Kidney epithelial cell (primary cell): ENCODE measurements around the gene DNAJC7. TPM values are rescaled to one million over a fixed set of nuclear protein-coding genes. Genes with fewer than 3 reads are reported as not detected.

Experiments
- DNase-seq: peaks from one replicate; pipeline ENCODE4 v3.0.0-alpha.2; 2010; ENCODE audit warnings: low read depth
- H3K27me3 ChIP-seq: 2 replicates; pipeline ENCODE4 v1.6.0; 2011; ENCODE audit warnings: low read length; ENCODE audit not compliant: control insufficient read depth, insufficient read depth
- H3K36me3 ChIP-seq: 2 replicates; pipeline ENCODE4 v1.5.1; 2011; ENCODE audit warnings: low read length; ENCODE audit not compliant: control insufficient read depth, insufficient read depth
- H3K4me3 ChIP-seq: 2 replicates; pipeline ENCODE4 v1.5.1; 2011; ENCODE audit warnings: low read depth, mild to moderate bottlenecking, control low read depth, low read length
- CTCF ChIP-seq: IDR thresholded peaks from 2 replicates; pipeline ENCODE4 v1.5.1; 2011; ENCODE audit warnings: mild to moderate bottlenecking, moderate library complexity, low read length, control low read depth, inconsistent platforms; ENCODE audit not compliant: insufficient read depth, poor library complexity, severe bottlenecking
- total RNA-seq: library from RNA; depleted of rRNA; stranded (reverse); fragments of >200 nt; gene quantifications from 2 replicates; pipeline ENCODE4 v1.2.3, GENCODE V29; 2015

DNAJC7 gene
- total RNA-seq, 1 donor from 2014 or later, result 73.5 TPM

- TF ChIP-seq CTCF, result no peak
- Histone ChIP-seq H3K4me3 (no peak overlapping the region), H3K36me3 (peaks cover 5% of the 10 kb centered on the region), H3K27me3 (no peaks in the 10 kb centered on the region)
- DNase-seq, result no peak
These were observed 32.8 kb downstream of the DNAJC7 start for GRCh38 chr17:41984454-41984853.

- peaks cover 3% of the 10 kb centered on the region for H3K36me3 ChIP-seq
- DNase-seq, result no peak
- no peak overlapping the region for H3K4me3 ChIP-seq
- no peak for TF ChIP-seq CTCF
- no peaks in the 10 kb centered on the region for H3K27me3 ChIP-seq
These were observed 35.0 kb downstream of the DNAJC7 start for GRCh38 chr17:41982026-41982760.

GRCh38 chr17:41977991-41978390, 39.2 kb downstream of the DNAJC7 start:
- TF ChIP-seq CTCF, result no peak
- Histone ChIP-seq H3K4me3 (no peak overlapping the region), H3K27me3 (no peaks in the 10 kb centered on the region), H3K36me3 (peaks cover 11% of the 10 kb centered on the region)
- DNase-seq, result no peak

- Histone ChIP-seq H3K27me3 (no peaks in the 10 kb centered on the region), H3K36me3 (peaks cover 8% of the 10 kb centered on the region)
These were observed 41.0 kb downstream of the DNAJC7 start for GRCh38 chr17:41976142-41976768.

GRCh38 chr17:41975099-41976083, 41.8 kb downstream of the DNAJC7 start:
- Histone ChIP-seq H3K36me3 (peaks cover 8% of the 10 kb centered on the region), H3K4me3 (no peak overlapping the region), H3K27me3 (no peaks in the 10 kb centered on the region)
- no peak for TF ChIP-seq CTCF
- no peak for DNase-seq

More at GRCh38 chr17:41976142-41976768, 41.0 kb downstream of the DNAJC7 start:
- DNase-seq, result no peak
- TF ChIP-seq CTCF, result no peak
- H3K4me3 ChIP-seq, result no peak overlapping the region
